Liver (tissue), 9 donors: ENCODE results near the gene USP16. TPM values are rescaled to one million over a fixed set of nuclear protein-coding genes. Genes with fewer than 3 reads are reported as not detected.
A peak's percentile ranks its signal among the peaks of the same experiment; 100 is the strongest.

Experiments
- DNase-seq: peaks from one replicate; pipeline ENCODE4 v3.0.0-alpha.2; 2017; ENCODE audit warnings: low spot score
- H3K27ac ChIP-seq, 2 donors: one replicate each; pipeline ENCODE4 v1.7.0; 2013; ENCODE audit warnings: inconsistent platforms in 2 of 2, low read length in 2 of 2, control low read depth in 1 of 2, low read depth in 1 of 2, mild to moderate bottlenecking in 1 of 2
- H3K27me3 ChIP-seq, 4 donors: one replicate each; pipeline versions ENCODE4 v1.6.1 to v1.7.0; 2013; ENCODE audit warnings: low read length in 3 of 4, inconsistent platforms in 1 of 4, mild to moderate bottlenecking in 1 of 4, moderate library complexity in 1 of 4; ENCODE audit not compliant: control insufficient read depth in 4 of 4, insufficient read depth in 4 of 4
- H3K36me3 ChIP-seq, 4 donors: one replicate each; pipeline versions ENCODE4 v1.6.1 to v1.7.0; 2013; ENCODE audit warnings: low read length in 3 of 4, mild to moderate bottlenecking in 3 of 4, low read depth in 1 of 4, moderate library complexity in 1 of 4; ENCODE audit not compliant: control insufficient read depth in 4 of 4, insufficient read depth in 3 of 4
- H3K4me1 ChIP-seq, 4 donors: one replicate each; pipeline versions ENCODE4 v1.6.1 to v1.7.0; 2013; ENCODE audit warnings: low read length in 3 of 4, mild to moderate bottlenecking in 3 of 4, moderate library complexity in 1 of 4; ENCODE audit not compliant: control insufficient read depth in 4 of 4, insufficient read depth in 4 of 4
- H3K4me3 ChIP-seq, 3 donors: one replicate each; pipeline versions ENCODE4 v1.6.1 to v1.7.0; 2013; ENCODE audit warnings: low read length in 3 of 3, control low read depth in 1 of 3, low read depth in 1 of 3, mild to moderate bottlenecking in 1 of 3
- H3K9ac ChIP-seq, 2 donors: one replicate each; pipeline ENCODE4 v1.7.0; 2013; ENCODE audit warnings: low read length in 2 of 2, mild to moderate bottlenecking in 2 of 2, moderate library complexity in 2 of 2, control low read depth in 1 of 2, low read depth in 1 of 2
- H3K9me3 ChIP-seq, 4 donors: one replicate each; pipeline versions ENCODE4 v1.6.1 to v1.7.0; 2013; ENCODE audit warnings: low read length in 3 of 4; ENCODE audit not compliant: control insufficient read depth in 4 of 4
- ATF3 ChIP-seq: IDR thresholded peaks from 2 replicates; pipeline ENCODE4 v1.6.1; 2016; ENCODE audit warnings: antibody characterized with exemption
- CTCF ChIP-seq: fragments of 150-350 bp; IDR thresholded peaks from 2 replicates; pipeline ENCODE4 v1.5.1; 2017; ENCODE audit warnings: improper control_type of control experiment, low read depth, low read length; ENCODE audit not compliant: missing input control
- EGR1 ChIP-seq, 2 donors: IDR thresholded peaks; 2 replicates each; pipeline ENCODE4 v1.6.1; 2016 to 2018; ENCODE audit warnings: antibody characterized with exemption in 2 of 2, low read depth in 2 of 2
- FOXA1 ChIP-seq: IDR thresholded peaks from 2 replicates; pipeline ENCODE4 v1.6.1; 2016; ENCODE audit warnings: antibody characterized with exemption
- FOXA2 ChIP-seq: IDR thresholded peaks from 2 replicates; pipeline ENCODE4 v1.6.1; 2016; ENCODE audit warnings: antibody characterized with exemption
- GABPA ChIP-seq, 2 donors: IDR thresholded peaks in 1 of 2; conservative IDR thresholded peaks in 1 of 2; 2 replicates each; pipeline ENCODE4 v1.6.1; 2016; ENCODE audit warnings: antibody characterized with exemption in 2 of 2, mild to moderate bottlenecking in 1 of 2, moderate library complexity in 1 of 2
- HNF4A ChIP-seq, 2 donors: conservative IDR thresholded peaks; 2 replicates each; pipeline ENCODE4 v1.6.1; 2016; ENCODE audit warnings: antibody characterized with exemption in 2 of 2, mild to moderate bottlenecking in 2 of 2
- HNF4G ChIP-seq: IDR thresholded peaks from 2 replicates; pipeline ENCODE4 v1.6.1; 2016; ENCODE audit warnings: antibody characterized with exemption
- JUND ChIP-seq, 2 donors: IDR thresholded peaks; 2 replicates each; pipeline ENCODE4 v1.6.1; 2016; ENCODE audit warnings: antibody characterized with exemption in 2 of 2
- MAX ChIP-seq: IDR thresholded peaks from 2 replicates; pipeline ENCODE4 v1.6.1; 2016; ENCODE audit warnings: antibody characterized with exemption
- NR2F2 ChIP-seq: IDR thresholded peaks from 2 replicates; pipeline ENCODE4 v1.6.1; 2016; ENCODE audit warnings: antibody characterized with exemption
- RAD21 ChIP-seq, 2 donors: IDR thresholded peaks; 2 replicates each; pipeline ENCODE4 v1.6.1; 2016; ENCODE audit warnings: antibody characterized with exemption in 2 of 2, mild to moderate bottlenecking in 2 of 2
- REST ChIP-seq: IDR thresholded peaks from 2 replicates; pipeline ENCODE4 v1.6.1; 2016; ENCODE audit warnings: antibody characterized with exemption, mild to moderate bottlenecking
- RXRA ChIP-seq, 2 donors: IDR thresholded peaks; 2 replicates each; pipeline ENCODE4 v1.6.1; 2017 to 2018; ENCODE audit warnings: antibody characterized with exemption in 2 of 2, mild to moderate bottlenecking in 1 of 2
- SP1 ChIP-seq: IDR thresholded peaks from 2 replicates; pipeline ENCODE4 v1.6.1; 2018; ENCODE audit warnings: antibody characterized with exemption, mild to moderate bottlenecking
- TAF1 ChIP-seq: conservative IDR thresholded peaks from 2 replicates; pipeline ENCODE4 v1.6.1; 2016; ENCODE audit warnings: antibody characterized with exemption, mild to moderate bottlenecking
- YY1 ChIP-seq: IDR thresholded peaks from 2 replicates; pipeline ENCODE4 v1.6.1; 2016; ENCODE audit warnings: antibody characterized with exemption, mild to moderate bottlenecking
- ZBTB33 ChIP-seq: IDR thresholded peaks from 2 replicates; pipeline ENCODE4 v1.6.1; 2016; ENCODE audit warnings: antibody characterized with exemption
- WGBS: extraction: QIAGEN DNeasy Blood & Tissue Kit; methylation state at CpG from one replicate; pipeline ENCODE4 v1.1.7; 2013; 5-methylcytosine and 5-hydroxymethylcytosine counted together
- polyA plus RNA-seq, 2 donors: library from polyadenylated mRNA; stranded (reverse) in 1 of 2; unstranded in 1 of 2; fragments of 200-250 nt in 1 of 2; fragments of >200 nt in 1 of 2; fragmentation: Nextera tagmentation in 1 of 2; extraction: Ambion mirVana in 1 of 2; gene quantifications; one replicate each; pipeline versions ENCODE4 v1.2.1 to v1.2.3, GENCODE V29; 2013 to 2015
- total RNA-seq, 2 donors: library from RNA; depleted of rRNA; stranded (reverse); fragments of >200 nt; gene quantifications; one replicate each; pipeline ENCODE4 v1.2.3, GENCODE V29; 2014
- donor health status: healthy.
- donor health status: healthy.
- donor health status: healthy.
- donor health status: healthy.
- donor health status: healthy.

The USP16 gene
- total RNA-seq (10 to 100 TPM; 14.5 to 21.8 TPM), polyA plus RNA-seq (10 to 100 TPM; 13.3 to 45.3 TPM)

- WGBS = under 1% methylated on average over 48 of the region's 48 CpGs
- no peaks in the 10 kb centered on the region for H3K36me3 ChIP-seq
- peak within 1 kb of the TSS; percentile 98 to 99 for H3K27ac ChIP-seq
- H3K9me3 ChIP-seq = no peaks in the 10 kb centered on the region
- H3K27me3 ChIP-seq = no peaks in the 10 kb centered on the region
- H3K4me1 ChIP-seq = peaks cover 3 to 15% (median 10%) of the 10 kb centered on the region in 4 donors
- TF ChIP-seq HNF4A (conservative IDR thresholded peaks at IDR 0.05) = peak; percentile 79 to 82
- TF ChIP-seq FOXA2 = no peak
- peak; percentile 62 to 82 for TF ChIP-seq RXRA (IDR thresholded peaks at IDR 0.05)
- peak; percentile 82 to 96 for TF ChIP-seq GABPA (IDR thresholded peaks at IDR 0.05 in 1 of 2, conservative IDR thresholded peaks at IDR 0.05 in 1 of 2)
- TF ChIP-seq YY1 = peak; percentile 74
- TF ChIP-seq REST = peak; percentile 21
- peak; percentile 97 for TF ChIP-seq SP1
- peak; percentile 33 for TF ChIP-seq TAF1
- TF ChIP-seq EGR1 (IDR thresholded peaks at IDR 0.05; ENCODE audit: low read depth in 2 of 2) = no peak
- peak; percentile 98 for TF ChIP-seq NR2F2
- TF ChIP-seq FOXA1 = no peak
- peak; percentile 25 for TF ChIP-seq ATF3
- TF ChIP-seq HNF4G = no peak
- peak; percentile 89 for TF ChIP-seq MAX
- peak in 1 of 2 donors; percentile 53 for TF ChIP-seq RAD21 (IDR thresholded peaks at IDR 0.05)
- TF ChIP-seq JUND (IDR thresholded peaks at IDR 0.05) = peak in 1 of 2 donors; percentile 24
- peak; percentile 52 for TF ChIP-seq CTCF
- peak; percentile 81 for TF ChIP-seq ZBTB33
- peak within 1 kb of the TSS; percentile 97 to 99 for H3K9ac ChIP-seq
- H3K4me3 ChIP-seq = peak within 1 kb of the TSS; percentile 75 to 99 (median 96)
- DNase-seq = peak; percentile 98
These were observed at the start of gene USP16 for GRCh38 chr21:29024474-29025327. Gene USP16, plus strand, starts transcription at chr21:29024668. Its CDS starts 3,246 bp downstream, at chr21:29027914.
